GM12878 (cell line): ENCODE data around the gene ASXL2. TPM values are rescaled to one million over a fixed set of nuclear protein-coding genes. Genes with fewer than 3 reads are reported as not detected.
"Not testable (repeated sequence)": the region's sequence is repeated elsewhere in the genome, so short reads cannot be mapped to it uniquely, and the experiment has no call there.

Experiments
- ATAC-seq: fragments of 200-7000 bp; cut with Tn5 transposase; 3 replicates; pipeline ENCODE4 v1.9.1; 2020; ENCODE audit warnings: mild to moderate bottlenecking, moderate library complexity
- BruUV-seq: library from RNA; stranded (reverse); fragments of 400-500 nt; replicated peaks from 2 replicates; lab custom pipeline; 2021; lab: Mats Ljungman, UMichigan
- CTCF ChIA-PET: fragments of 300-600 bp; sonication (Branson Sonifier 250); formaldehyde crosslinking; extraction: SDS; loops from one replicate; lab custom pipeline; 2021; ENCODE audit warnings: inconsistent platforms; lab: Yijun Ruan, JAX
- POLR2A ChIA-PET: fragments of 350-600 bp; formaldehyde crosslinking; extraction: SDS; loops from one replicate; lab custom pipeline; 2021; ENCODE audit warnings: inconsistent platforms; lab: Charles Lee
- RAD21 ChIA-PET: fragments of 300-600 bp; sonication (Branson Sonifier 250); formaldehyde crosslinking; loops from one replicate; lab custom pipeline; 2023; ENCODE audit warnings: antibody characterized with exemption; ENCODE audit not compliant: unreplicated experiment; lab: Charles Lee
- SMC1A ChIA-PET: fragments of 300-600 bp; sonication (Branson Sonifier 250); formaldehyde crosslinking; loops from one replicate; lab custom pipeline; 2023; ENCODE audit not compliant: unreplicated experiment, uncharacterized antibody; lab: Charles Lee
- DNase-seq: peaks from one replicate; pipeline ENCODE4 v3.0.0-alpha.2; 2011; ENCODE audit warnings: low read depth, low spot score
- FAIRE-seq: peaks from 3 replicates; lab custom pipeline; 2011; peaks lifted over from hg19 to GRCh38; lab: Jason Lieb, UNC
- H2AFZ ChIP-seq: 2 replicates; pipeline ENCODE4 v1.6.0; 2011; ENCODE audit warnings: low read depth, low read length, control low read depth; ENCODE audit not compliant: control insufficient read depth
- H3K27ac ChIP-seq: 2 replicates; pipeline ENCODE4 v1.5.1; 2011; ENCODE audit warnings: control low read depth; ENCODE audit not compliant: control insufficient read depth, insufficient read depth
- H3K27me3 ChIP-seq, 2 experiments: replicated peaks in 1 of 2; 2 replicates each; pipeline versions ENCODE4 v1.6.0 to v1.6.1; 2011; ENCODE audit warnings: low read length in 1 of 2; ENCODE audit not compliant: control insufficient read depth in 2 of 2, insufficient read depth in 2 of 2
- H3K36me3 ChIP-seq, 2 experiments: 2 replicates each; pipeline ENCODE4 v1.5.1; 2011; ENCODE audit warnings: low read length in 1 of 2; ENCODE audit not compliant: control insufficient read depth in 2 of 2, insufficient read depth in 2 of 2
- H3K4me1 ChIP-seq: 2 replicates; pipeline ENCODE4 v1.6.1; 2011; ENCODE audit warnings: mild to moderate bottlenecking, low read length, moderate library complexity, mixed read lengths; ENCODE audit not compliant: control insufficient read depth, insufficient read depth
- H3K4me2 ChIP-seq: 2 replicates; pipeline ENCODE4 v1.6.0; 2011; ENCODE audit warnings: control low read depth; ENCODE audit not compliant: control insufficient read depth, insufficient read depth
- H3K4me3 ChIP-seq: fragments of 200-600 bp; sonication (generic); 2 replicates; pipeline ENCODE4 v1.5.1; 2016
- H3K79me2 ChIP-seq: 2 replicates; pipeline ENCODE4 v1.6.0; 2011; ENCODE audit warnings: low read length; ENCODE audit not compliant: control insufficient read depth, insufficient read depth
- H3K9ac ChIP-seq: 2 replicates; pipeline ENCODE4 v1.8.0; 2011; ENCODE audit warnings: low read length, control low read depth, mixed read lengths; ENCODE audit not compliant: control insufficient read depth, insufficient read depth
- H3K9me3 ChIP-seq: replicated peaks from 3 replicates; pipeline ENCODE4 v1.5.1; 2011; ENCODE audit warnings: mild to moderate bottlenecking, low read length; ENCODE audit not compliant: control insufficient read depth, insufficient read depth
- H4K20me1 ChIP-seq: 2 replicates; pipeline ENCODE4 v1.6.0; 2011; ENCODE audit not compliant: control insufficient read depth, insufficient read depth
- BACH1 ChIP-seq: fragments of 450-650 bp; IDR thresholded peaks from 2 replicates; pipeline ENCODE4 v1.6.1; 2017; ENCODE audit warnings: mild to moderate bottlenecking, borderline replicate concordance
- BCLAF1 ChIP-seq: fragments of 450-650 bp; IDR thresholded peaks from 2 replicates; pipeline ENCODE4 v1.6.1; 2017; ENCODE audit warnings: antibody characterized with exemption, mild to moderate bottlenecking, moderate library complexity
- NFIC ChIP-seq: IDR thresholded peaks from 2 replicates; pipeline ENCODE4 v1.6.1; 2012; ENCODE audit warnings: low read depth, mild to moderate bottlenecking, inconsistent platforms, low read length, moderate library complexity
- NFYA ChIP-seq: IDR thresholded peaks from 2 replicates; pipeline ENCODE4 v1.6.1; 2011; ENCODE audit warnings: low read depth, mild to moderate bottlenecking, low read length, improper control_type of control experiment, borderline replicate concordance
- PBX3 ChIP-seq: IDR thresholded peaks from 2 replicates; pipeline ENCODE4 v1.6.1; 2011; ENCODE audit warnings: mild to moderate bottlenecking, low read depth, low read length, moderate library complexity; ENCODE audit not compliant: insufficient replicate concordance
- PKNOX1 ChIP-seq: fragments of 450-650 bp; IDR thresholded peaks from 2 replicates; pipeline ENCODE4 v1.6.1; 2016; ENCODE audit warnings: mild to moderate bottlenecking
- RELB ChIP-seq: fragments of 450-650 bp; IDR thresholded peaks from 2 replicates; pipeline ENCODE4 v1.6.1; 2017; ENCODE audit warnings: low read depth, mild to moderate bottlenecking, moderate library complexity
- TCF3 ChIP-seq: IDR thresholded peaks from 2 replicates; pipeline ENCODE4 v1.6.1; 2012; ENCODE audit warnings: low read depth, mild to moderate bottlenecking, low read length, borderline replicate concordance; ENCODE audit not compliant: insufficient read depth
- WGBS: methylation state at CpG from one replicate; pipeline ENCODE4 v1.1.6; 2016; ENCODE audit warnings: low lambda C conversion rate; ENCODE audit not compliant: insufficient replicate concordance, insufficient coverage; ENCODE audit errors: missing lambda C conversion rate; 5-methylcytosine and 5-hydroxymethylcytosine counted together
- in situ Hi-C: fragments of 300-500 bp; cut with MboI; formaldehyde crosslinking; loops from 9 replicates; pipeline ENCODE4 v1.14.3; 2018; ENCODE audit warnings: mixed read lengths
- intact Hi-C: fragments of 100-400 bp; cut with micrococcal nuclease; formaldehyde crosslinking; loops from one replicate; pipeline ENCODE4 v1.14.2; 2022; ENCODE audit not compliant: unreplicated experiment
- polyA plus RNA-seq, 11 experiments: library from polyadenylated mRNA; depleted of rRNA in 4 of 11; unstranded in 6 of 11; stranded (reverse) in 5 of 11; fragments of >200 nt; fragmentation: Nextera tagmentation in 4 of 11; fragmentation: Illumina TruSeq in 1 of 11; extraction: Ambion mirVana in 4 of 11; extraction: Trizol in 1 of 11; gene quantifications; 1 replicate in 1 of 11; 2 replicates in 10 of 11; pipeline versions ENCODE4 v1.2.1 to v1.2.3, GENCODE V29; 2011 to 2016; ENCODE audit warnings: inconsistent platforms in 2 of 11, missing spikeins in 2 of 11, low read depth in 1 of 11
- total RNA-seq, 4 experiments: library from RNA; depleted of rRNA in 3 of 4; stranded (reverse); fragments of >200 nt in 3 of 4; fragmentation: Illumina TruSeq in 1 of 4; extraction: Trizol in 1 of 4; gene quantifications; 2 replicates each; pipeline versions ENCODE4 v1.2.1 to v1.2.3, GENCODE V29; 2013 to 2021

ASXL2 gene
- total and polyA plus RNA-seq, 10 of the 15 experiments (the other 5 are each of a cell fraction or from before 2014, with no cell fraction given) = 1.3 to 17.7 (median 5.5) TPM

GRCh38 chr2:25707927-25708590 lies 170.2 kb downstream of the ASXL2 start (continued):
- TF ChIP-seq PBX3 = no peak
- TF ChIP-seq PKNOX1 = no peak
- no peak for TF ChIP-seq NFYA
- no peak for TF ChIP-seq BACH1
- TF ChIP-seq RELB = no peak
- TF ChIP-seq TCF3 = no peak
- no peak for TF ChIP-seq NFIC
- no peak for TF ChIP-seq BCLAF1
- TF ChIP-seq, all 136 proteins: peak for 0

GRCh38 chr2:25705575-25705974 lies 172.7 kb downstream of the ASXL2 start:
- H3K4me3 ChIP-seq, H3K27me3 ChIP-seq, H3K36me3 ChIP-seq, H3K9ac ChIP-seq, FAIRE-seq, H3K4me1 ChIP-seq, H2AFZ ChIP-seq, in situ Hi-C loops, BruUV-seq, H3K27ac ChIP-seq, SMC1A ChIA-PET, RAD21 ChIA-PET, CTCF ChIA-PET, H4K20me1 ChIP-seq, intact Hi-C loops, POLR2A ChIA-PET, H3K4me2 ChIP-seq, H3K79me2 ChIP-seq, H3K9me3 ChIP-seq, DNase-seq, ATAC-seq: not testable (repeated sequence)
- 80% methylated on average over 31 of the region's 33 CpGs for WGBS
